ENCODE data around the gene CHID1. TPM values are rescaled to one million over a fixed set of nuclear protein-coding genes. Genes with fewer than 3 reads are reported as not detected.

CHID1 gene
- total and polyA plus RNA-seq, 9 of the 15 experiments (the other 6 are each of a cell fraction or from before 2014, with no cell fraction given), result 15.1 to 108 (median 39.8) TPM

GRCh38 chr11:843818-844692 lies 66.6 kb downstream of the CHID1 start (continued):
- TF ChIP-seq RBM22 (IDR thresholded peaks at IDR 0.05; ENCODE audit: low read depth, low read length, poor library complexity, severe bottlenecking), result no peak
- TF ChIP-seq, protein P1, sequence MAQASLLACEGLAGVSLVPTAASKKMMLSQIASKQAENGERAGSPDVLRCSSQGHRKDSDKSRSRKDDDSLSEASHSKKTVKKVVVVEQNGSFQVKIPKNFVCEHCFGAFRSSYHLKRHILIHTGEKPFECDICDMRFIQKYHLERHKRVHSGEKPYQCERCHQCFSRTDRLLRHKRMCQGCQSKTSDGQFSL (CRISPR knock-in tag; IDR thresholded peaks at IDR 0.05), result no peak
- TF ChIP-seq, protein P1 (tag; IDR thresholded peaks at IDR 0.05), result no peak
- no peak for TF ChIP-seq ZC3H11A (IDR thresholded peaks at IDR 0.05; ENCODE audit: low read depth, low read length)
- TF ChIP-seq ZBTB8A (IDR thresholded peaks at IDR 0.05; ENCODE audit: partially characterized antibody), result no peak
- TF ChIP-seq, protein P2, sequence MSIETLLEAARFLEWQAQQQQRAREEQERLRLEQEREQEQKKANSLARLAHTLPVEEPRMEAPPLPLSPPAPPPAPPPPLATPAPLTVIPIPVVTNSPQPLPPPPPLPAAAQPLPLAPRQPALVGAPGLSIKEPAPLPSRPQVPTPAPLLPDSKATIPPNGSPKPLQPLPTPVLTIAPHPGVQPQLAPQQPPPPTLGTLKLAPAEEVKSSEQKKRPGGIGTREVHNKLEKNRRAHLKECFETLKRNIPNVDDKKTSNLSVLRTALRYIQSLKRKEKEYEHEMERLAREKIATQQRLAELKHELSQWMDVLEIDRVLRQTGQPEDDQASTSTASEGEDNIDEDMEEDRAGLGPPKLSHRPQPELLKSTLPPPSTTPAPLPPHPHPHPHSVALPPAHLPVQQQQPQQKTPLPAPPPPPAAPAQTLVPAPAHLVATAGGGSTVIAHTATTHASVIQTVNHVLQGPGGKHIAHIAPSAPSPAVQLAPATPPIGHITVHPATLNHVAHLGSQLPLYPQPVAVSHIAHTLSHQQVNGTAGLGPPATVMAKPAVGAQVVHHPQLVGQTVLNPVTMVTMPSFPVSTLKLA (conservative IDR thresholded peaks at IDR 0.05), result peak in 1 of 2 experiments; percentile 75
- TF ChIP-seq E2F6 (IDR thresholded peaks at IDR 0.05; ENCODE audit: borderline replicate concordance in 1 of 2, extremely low read depth in 1 of 2, insufficient read depth in 1 of 2, insufficient read length in 1 of 2, low read depth in 1 of 2, low read length in 1 of 2, poor library complexity in 1 of 2, severe bottlenecking in 1 of 2), result peak; percentile 25 to 59
- no peak for TF ChIP-seq BACH1 (tag; IDR thresholded peaks at IDR 0.05)
- no peak for TF ChIP-seq ELF1 (tag; IDR thresholded peaks at IDR 0.05)
- TF ChIP-seq KDM1A (IDR thresholded peaks at IDR 0.05), result no peak
- no peak for TF ChIP-seq RBM15 (IDR thresholded peaks at IDR 0.05; ENCODE audit: insufficient read depth, low read length)
- TF ChIP-seq POU5F1 (IDR thresholded peaks at IDR 0.05; ENCODE audit: borderline replicate concordance, low read depth, low read length, partially characterized antibody), result no peak
- TF ChIP-seq ZNF280A (IDR thresholded peaks at IDR 0.05; ENCODE audit: low read depth, partially characterized antibody), result no peak
- peak; percentile 34; the same call in 1 of the 2 replicates for TF ChIP-seq ZBTB7A (IDR thresholded peaks at IDR 0.05; ENCODE audit: borderline replicate concordance, control insufficient read depth, low read depth, low read length)
- TF ChIP-seq, protein P3, sequence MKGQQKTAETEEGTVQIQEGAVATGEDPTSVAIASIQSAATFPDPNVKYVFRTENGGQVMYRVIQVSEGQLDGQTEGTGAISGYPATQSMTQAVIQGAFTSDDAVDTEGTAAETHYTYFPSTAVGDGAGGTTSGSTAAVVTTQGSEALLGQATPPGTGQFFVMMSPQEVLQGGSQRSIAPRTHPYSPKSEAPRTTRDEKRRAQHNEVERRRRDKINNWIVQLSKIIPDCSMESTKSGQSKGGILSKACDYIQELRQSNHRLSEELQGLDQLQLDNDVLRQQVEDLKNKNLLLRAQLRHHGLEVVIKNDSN (CRISPR knock-in tag; IDR thresholded peaks at IDR 0.05), result peak; percentile 51
- TF ChIP-seq WHSC1 (IDR thresholded peaks at IDR 0.05; ENCODE audit: low read length), result no peak
- peak in 1 of 2 experiments; percentile 86; a peak in 3 of 4 replicates for TF ChIP-seq FOXA3 (CRISPR knock-in tag; conservative IDR thresholded peaks at IDR 0.05 in 1 of 2, IDR thresholded peaks at IDR 0.05 in 1 of 2)
- TF ChIP-seq NR2C2 (CRISPR knock-in tag; IDR thresholded peaks at IDR 0.05), result no peak
- TF ChIP-seq NR2C2 (tag; IDR thresholded peaks at IDR 0.05), result no peak
